ENCODE data around the gene CASP7. TPM values are rescaled to one million over a fixed set of nuclear protein-coding genes. Genes with fewer than 3 reads are reported as not detected.

The CASP7 gene
- total and polyA plus RNA-seq, 10 of the 15 experiments (the other 5 are each of a cell fraction or from before 2014, with no cell fraction given), result 23.7 to 34.4 (median 28.7) TPM

DNA sequence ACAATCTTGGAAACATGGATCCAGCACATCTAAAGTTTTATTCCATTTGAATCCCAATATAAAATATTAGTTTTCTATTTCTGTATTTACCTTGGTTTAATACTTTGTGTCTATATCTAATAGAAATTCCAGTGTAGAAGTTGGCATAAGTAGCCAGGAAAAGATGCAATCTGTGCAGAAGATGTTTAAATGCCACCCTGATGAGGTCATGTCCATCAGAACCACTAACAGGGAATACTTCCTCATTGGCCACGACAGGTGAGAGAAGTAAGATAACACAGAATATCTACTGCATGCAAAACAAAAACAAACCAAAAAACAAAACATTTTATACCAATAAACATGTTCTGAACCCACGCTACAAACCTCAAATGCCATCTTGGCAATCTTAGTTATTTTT lies 87.5 kb downstream of the CASP7 start:
- peaks cover 0 to 3% of the 10 kb centered on the region in 2 experiments; a peak in 3 of 4 replicates for H3K27me3 ChIP-seq (replicated peaks in 1 of 2; ENCODE audit: control insufficient read depth in 2 of 2, insufficient read depth in 2 of 2, low read length in 1 of 2)
- no peak for TF ChIP-seq CBX3 (IDR thresholded peaks at IDR 0.05; ENCODE audit: borderline replicate concordance, low read depth)
- TF ChIP-seq MXI1 (IDR thresholded peaks at IDR 0.05; ENCODE audit: low read depth, low read length), result no peak
- TF ChIP-seq TBL1XR1 (IDR thresholded peaks at IDR 0.05; ENCODE audit: low read depth, low read length), result no peak
- no peak for TF ChIP-seq MEF2B (IDR thresholded peaks at IDR 0.05; ENCODE audit: partially characterized antibody, poor library complexity, severe bottlenecking)
- no peak for TF ChIP-seq EZH2 (IDR thresholded peaks at IDR 0.05; ENCODE audit: borderline replicate concordance, control insufficient read depth, low read depth, low read length)
- TF ChIP-seq NR2C1 (IDR thresholded peaks at IDR 0.05), result no peak
- TF ChIP-seq ZZZ3 (IDR thresholded peaks at IDR 0.05; ENCODE audit: control insufficient read depth, insufficient read length, low read depth), result no peak
- no peak for TF ChIP-seq RELA (IDR thresholded peaks at IDR 0.05; ENCODE audit: borderline replicate concordance, partially characterized antibody)
- no peak for TF ChIP-seq IRF4 (IDR thresholded peaks at IDR 0.05; ENCODE audit: low read depth, low read length)
- no peak for TF ChIP-seq IRF3 (IDR thresholded peaks at IDR 0.05)
- no peak for TF ChIP-seq MEF2A (IDR thresholded peaks at IDR 0.05; ENCODE audit: insufficient read depth, low read depth, low read length)
- TF ChIP-seq, protein P1, sequence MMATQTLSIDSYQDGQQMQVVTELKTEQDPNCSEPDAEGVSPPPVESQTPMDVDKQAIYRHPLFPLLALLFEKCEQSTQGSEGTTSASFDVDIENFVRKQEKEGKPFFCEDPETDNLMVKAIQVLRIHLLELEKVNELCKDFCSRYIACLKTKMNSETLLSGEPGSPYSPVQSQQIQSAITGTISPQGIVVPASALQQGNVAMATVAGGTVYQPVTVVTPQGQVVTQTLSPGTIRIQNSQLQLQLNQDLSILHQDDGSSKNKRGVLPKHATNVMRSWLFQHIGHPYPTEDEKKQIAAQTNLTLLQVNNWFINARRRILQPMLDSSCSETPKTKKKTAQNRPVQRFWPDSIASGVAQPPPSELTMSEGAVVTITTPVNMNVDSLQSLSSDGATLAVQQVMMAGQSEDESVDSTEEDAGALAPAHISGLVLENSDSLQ (IDR thresholded peaks at IDR 0.05), result no peak
- ATAC-seq (no peak), DNase-seq (ENCODE audit: low read depth, low spot score) (no peak), FAIRE-seq (no peak)
- ChIA-PET POLR2A (no interaction called here), CTCF (no interaction called here), SMC1A (ENCODE audit: uncharacterized antibody, unreplicated experiment) (interaction anchor here (2.3 kb wide), 1 partner anchor 15 kb away, joined by 7 read pairs; the partner anchor contains the start of gene PLEKHS1), RAD21 (ENCODE audit: unreplicated experiment) (no interaction called here)
- no TSS peak for BruUV-seq (replicated peaks)
- H3K79me2 ChIP-seq (ENCODE audit: control insufficient read depth, insufficient read depth, low read length), result no peaks in the 10 kb centered on the region
- H3K4me1 ChIP-seq (ENCODE audit: control insufficient read depth, insufficient read depth, low read length), result no peaks in the 10 kb centered on the region
- no peak overlapping the region for H3K4me2 ChIP-seq (ENCODE audit: control insufficient read depth, insufficient read depth)
- WGBS (ENCODE audit: insufficient coverage, insufficient replicate concordance, low lambda C conversion rate, missing lambda C conversion rate), result 4% methylated on average over 2 of the region's 2 CpGs
- H3K9ac ChIP-seq (ENCODE audit: control insufficient read depth, insufficient read depth, low read length), result no peak overlapping the region
- intact Hi-C loops (cut with micrococcal nuclease; ENCODE audit: unreplicated experiment), result no loop called here
- H3K36me3 ChIP-seq (ENCODE audit: control insufficient read depth in 2 of 2, insufficient read depth in 2 of 2, low read length in 1 of 2), result no peaks in the 10 kb centered on the region
- no peaks in the 10 kb centered on the region for H4K20me1 ChIP-seq (ENCODE audit: control insufficient read depth, insufficient read depth)
- H2AFZ ChIP-seq (ENCODE audit: control insufficient read depth, low read depth, low read length), result no peak overlapping the region
- no peak overlapping the region for H3K4me3 ChIP-seq
- H3K9me3 ChIP-seq (replicated peaks; ENCODE audit: control insufficient read depth, insufficient read depth, low read length), result no peaks in the 10 kb centered on the region; the same call in 2 of the 3 replicates
- in situ Hi-C loops (cut with MboI), result no loop called here
- no peak overlapping the region for H3K27ac ChIP-seq (ENCODE audit: control insufficient read depth, insufficient read depth)
